CD4-positive, alpha-beta memory T cell (primary cell): ENCODE data around the gene PAXX. TPM values are rescaled to one million over a fixed set of nuclear protein-coding genes. Genes with fewer than 3 reads are reported as not detected.

ENCODE experiments used
- CTCF ChIA-PET: fragments of 350-600 bp; sonication (Branson Sonifier 250); formaldehyde crosslinking; loops from one replicate; lab custom pipeline; 2021; ENCODE audit warnings: inconsistent platforms; ENCODE audit not compliant: partially characterized antibody; lab: Charles Lee
- POLR2A ChIA-PET: fragments of 350-600 bp; sonication (Branson Sonifier 250); formaldehyde crosslinking; loops from one replicate; lab custom pipeline; 2021; ENCODE audit not compliant: partially characterized antibody; lab: Charles Lee
- DNase-seq, 5 donors: peaks; one replicate each; pipeline versions ENCODE4 v3.0.0 to v3.0.0-alpha.2; 2020 to 2022; ENCODE audit warnings: mixed read lengths in 1 of 5
- H3K27ac ChIP-seq: one replicate; pipeline ENCODE4 v1.7.0; 2013; ENCODE audit warnings: low read depth, low read length
- H3K27me3 ChIP-seq: 2 replicates; pipeline ENCODE4 v1.7.0; 2013; ENCODE audit warnings: mild to moderate bottlenecking, low read length, moderate library complexity; ENCODE audit not compliant: insufficient read depth
- H3K36me3 ChIP-seq: 2 replicates; pipeline ENCODE4 v1.7.0; 2013; ENCODE audit warnings: mild to moderate bottlenecking, low read length, moderate library complexity; ENCODE audit not compliant: insufficient read depth
- H3K4me1 ChIP-seq: 2 replicates; pipeline ENCODE4 v1.7.0; 2013; ENCODE audit warnings: mild to moderate bottlenecking, low read length, moderate library complexity; ENCODE audit not compliant: insufficient read depth
- H3K4me3 ChIP-seq, 2 donors: one replicate each; pipeline ENCODE4 v1.7.0; 2013; ENCODE audit warnings: low read length in 2 of 2, mild to moderate bottlenecking in 1 of 2
- H3K9me3 ChIP-seq, 2 donors: one replicate each; pipeline ENCODE4 v1.7.0; 2013; ENCODE audit warnings: low read length in 2 of 2, control low read depth in 1 of 2; ENCODE audit not compliant: control insufficient read depth in 1 of 2
- H3K27ac Mint-ChIP-seq, 7 donors: one replicate each; pipeline ENCODE4 v1.8.0; 2020 to 2021; ENCODE audit warnings: mixed read lengths in 7 of 7, mild to moderate bottlenecking in 6 of 7, inconsistent platforms in 3 of 7, moderate library complexity in 3 of 7
- H3K27me3 Mint-ChIP-seq, 2 donors: one replicate each; pipeline ENCODE4 v1.8.0; 2020 to 2021; ENCODE audit warnings: mixed read lengths in 2 of 2
- H3K36me3 Mint-ChIP-seq, 2 donors: one replicate each; pipeline ENCODE4 v1.8.0; 2020 to 2021; ENCODE audit warnings: mixed read lengths in 2 of 2, inconsistent platforms in 1 of 2, mild to moderate bottlenecking in 1 of 2
- H3K4me1 Mint-ChIP-seq, 4 donors: one replicate each; pipeline ENCODE4 v1.8.0; 2020 to 2021; ENCODE audit warnings: mixed read lengths in 4 of 4, mild to moderate bottlenecking in 1 of 4
- H3K4me3 Mint-ChIP-seq, 8 donors: one replicate each; pipeline ENCODE4 v1.8.0; 2020 to 2021; ENCODE audit warnings: mixed read lengths in 8 of 8, mild to moderate bottlenecking in 7 of 8, moderate library complexity in 6 of 8, inconsistent platforms in 3 of 8
- H3K9me3 Mint-ChIP-seq, 8 donors: one replicate each; pipeline ENCODE4 v1.8.0; 2020 to 2021; ENCODE audit warnings: mixed read lengths in 8 of 8, mild to moderate bottlenecking in 5 of 8, inconsistent platforms in 3 of 8, moderate library complexity in 1 of 8
- intact Hi-C: fragments of 100-400 bp; cut with micrococcal nuclease; formaldehyde crosslinking; loops from one replicate; pipeline ENCODE4 v1.15.1; 2023
- polyA plus RNA-seq, 2 donors: library from polyadenylated mRNA; unstranded; fragments of 300-500 nt; fragmentation: Illumina TruSeq; gene quantifications; one replicate each; pipeline ENCODE4 v1.2.3, GENCODE V29; 2021
- total RNA-seq, 2 experiments: library from RNA; stranded (reverse); gene quantifications; one replicate each; pipeline ENCODE4 v1.2.3, GENCODE V29; 2021

The PAXX gene
- total and polyA plus RNA-seq, 4 experiments from 2014 or later: 76.0 to 103 (median 97.5) TPM

- ChIA-PET CTCF (interaction anchor here (1.1 to 3.5 kb wide), 4 partner anchors 10 to 107 kb away, joined by 3 to 51 read pairs (median 8); partner anchors contain the start of genes AJM1 and FUT7), POLR2A (interaction anchor here (1.0 to 3.6 kb wide), 8 partner anchors 11 to 142 kb away, joined by 3 to 32 read pairs (median 10); partner anchors contain the start of genes CLIC3, PAXX and RABL6)
- Mint-ChIP-seq H3K36me3 (no peaks in the 10 kb centered on the region), H3K9me3 (no peaks in the 10 kb centered on the region), H3K27ac (peak overlapping the region; percentile 72 to 91 (median 89)), H3K4me1 (peaks cover 3 to 16% (median 8%) of the 10 kb centered on the region in 4 donors), H3K27me3 (no peaks in the 10 kb centered on the region), H3K4me3 (peak overlapping the region; percentile 79 to 90 (median 86))
- no peaks in the 10 kb centered on the region for H3K27me3 ChIP-seq
- DNase-seq: peak; percentile 93 to 97 (median 95)
- intact Hi-C loops: loop anchor here (1.0 kb wide), 2 partner anchors 78 to 85 kb away; partner anchors contain the start of gene ABCA2
- H3K4me1 ChIP-seq: peaks cover 16% of the 10 kb centered on the region
- H3K36me3 ChIP-seq: no peaks in the 10 kb centered on the region
- peak overlapping the region; percentile 29 to 57 for H3K4me3 ChIP-seq
- peak overlapping the region; percentile 82 for H3K27ac ChIP-seq
- no peaks in the 10 kb centered on the region for H3K9me3 ChIP-seq
Observed at GRCh38 chr9:136949817-136950655, 42.2 kb upstream of the PAXX start.

GRCh38 chr9:136950656-136951276, 41.5 kb upstream of the PAXX start:
- no peaks in the 10 kb centered on the region for H3K9me3 ChIP-seq
- Mint-ChIP-seq H3K4me3 (peak overlapping the region; percentile 77 to 88 (median 82)), H3K4me1 (peaks cover 3 to 16% (median 7%) of the 10 kb centered on the region in 4 donors), H3K27ac (peak overlapping the region; percentile 70 to 91 (median 78)), H3K9me3 (no peaks in the 10 kb centered on the region), H3K27me3 (no peaks in the 10 kb centered on the region), H3K36me3 (no peaks in the 10 kb centered on the region)
- no peaks in the 10 kb centered on the region for H3K27me3 ChIP-seq
- no peaks in the 10 kb centered on the region for H3K36me3 ChIP-seq
- peak overlapping the region in 1 of 2 donors; percentile 22 for H3K4me3 ChIP-seq
- peaks cover 12% of the 10 kb centered on the region for H3K4me1 ChIP-seq
- H3K27ac ChIP-seq: peak overlapping the region; percentile 82
- no peak for DNase-seq
- ChIA-PET POLR2A (interaction anchor here (0.6 to 2.2 kb wide), 7 partner anchors 10 to 286 kb away, joined by 3 to 14 read pairs (median 5); partner anchors contain the start of genes CLIC3, PAXX and RABL6), CTCF (interaction anchor here (0.6 to 3.4 kb wide), 6 partner anchors 10 to 108 kb away, joined by 3 to 12 read pairs (median 3); partner anchors contain the start of genes AJM1 and PAXX)
- intact Hi-C loops: loop anchor here (1.0 kb wide), 1 partner anchor 78 kb away; the partner anchor contains the start of gene ABCA2

GRCh38 chr9:136951541-136952320, 40.5 kb upstream of the PAXX start, which contains the start of gene LCN12:
TSS of gene LCN12 (plus strand) at chr9:136952273. CDS start at chr9:136952328, 55 bp downstream.
- Mint-ChIP-seq H3K4me3 (peak within 1 kb of the TSS in 1 of 8 donors; percentile 36), H3K4me1 (peaks cover 5 to 16% (median 10%) of the 10 kb centered on the region in 4 donors), H3K27me3 (no peaks in the 10 kb centered on the region), H3K9me3 (peaks cover 0 to 6% (median 0%) of the 10 kb centered on the region in 8 donors), H3K27ac (peak within 1 kb of the TSS in 3 of 7 donors; percentile 27 to 72 (median 56)), H3K36me3 (peaks cover 0 to 7% of the 10 kb centered on the region in 2 donors)
- intact Hi-C loops: no loop called here
- ChIA-PET POLR2A (interaction anchor here (1.0 to 2.2 kb wide), 5 partner anchors 9 to 144 kb away, joined by 3 to 14 read pairs (median 5); partner anchors contain the start of genes CLIC3 and RABL6), CTCF (interaction anchor here (0.6 to 1.2 kb wide), 4 partner anchors 9 to 78 kb away, joined by 3 read pairs; partner anchors contain the start of gene PAXX)
- no peaks in the 10 kb centered on the region for H3K9me3 ChIP-seq
- H3K4me3 ChIP-seq: no peak within 1 kb of the TSS
- no peaks in the 10 kb centered on the region for H3K36me3 ChIP-seq
- H3K4me1 ChIP-seq: peaks cover 12% of the 10 kb centered on the region
- DNase-seq: no peak
- no peaks in the 10 kb centered on the region for H3K27me3 ChIP-seq
- no peak within 1 kb of the TSS for H3K27ac ChIP-seq

GRCh38 chr9:136952321-136952850, 39.8 kb upstream of the PAXX start:
- no peak overlapping the region for H3K4me3 Mint-ChIP-seq
- H3K27me3 Mint-ChIP-seq: no peaks in the 10 kb centered on the region
- Histone ChIP-seq H3K4me1 (peaks cover 12% of the 10 kb centered on the region), H3K4me3 (no peak overlapping the region), H3K27ac (no peak overlapping the region), H3K36me3 (no peaks in the 10 kb centered on the region), H3K9me3 (no peaks in the 10 kb centered on the region), H3K27me3 (no peaks in the 10 kb centered on the region)
- CTCF ChIA-PET: no interaction called here
- H3K9me3 Mint-ChIP-seq: peaks cover 0 to 6% (median 0%) of the 10 kb centered on the region in 8 donors
- DNase-seq: no peak
- peaks cover 0 to 9% of the 10 kb centered on the region in 2 donors for H3K36me3 Mint-ChIP-seq
- peaks cover 5 to 16% (median 9%) of the 10 kb centered on the region in 4 donors for H3K4me1 Mint-ChIP-seq
- H3K27ac Mint-ChIP-seq: no peak overlapping the region
- POLR2A ChIA-PET: interaction anchor here (1.5 to 2.2 kb wide), 2 partner anchors 8 to 22 kb away, joined by 5 to 14 read pairs; no protein-coding TSS in a partner anchor
- intact Hi-C loops: no loop called here

GRCh38 chr9:136952876-136953770, 39.1 kb upstream of the PAXX start:
- Histone ChIP-seq H3K27ac (no peak overlapping the region), H3K9me3 (no peaks in the 10 kb centered on the region), H3K4me3 (no peak overlapping the region), H3K27me3 (no peaks in the 10 kb centered on the region), H3K4me1 (peaks cover 15% of the 10 kb centered on the region), H3K36me3 (no peaks in the 10 kb centered on the region)
- Mint-ChIP-seq H3K27me3 (no peaks in the 10 kb centered on the region), H3K36me3 (peaks cover 0 to 9% of the 10 kb centered on the region in 2 donors), H3K9me3 (peaks cover 0 to 6% (median 0%) of the 10 kb centered on the region in 8 donors), H3K4me3 (no peak overlapping the region), H3K4me1 (peaks cover 5 to 16% (median 12%) of the 10 kb centered on the region in 4 donors), H3K27ac (peak overlapping the region in 1 of 7 donors; percentile 56)
- no peak for DNase-seq
- intact Hi-C loops: no loop called here
- POLR2A ChIA-PET: interaction anchor here (1.1 kb wide), 1 partner anchor 32 kb away, joined by 3 read pairs; no protein-coding TSS in a partner anchor
- CTCF ChIA-PET: no interaction called here
